SKM-1 treated with dmso at 0.1 percent for 144 hours (cell line): Measurements from ENCODE around the gene MRPS2.

ENCODE experiments used
- DNase-seq: peaks from one replicate; lab custom pipeline; 2025; ENCODE audit not compliant: unreplicated experiment; lab: John Stamatoyannopoulos, UW

The MRPS2 gene

GRCh38 chr9:135480071-135480939 lies 20.2 kb upstream of the MRPS2 start:
- DNase-seq: no peak

GRCh38 chr9:135480940-135481310 lies 19.6 kb upstream of the MRPS2 start:
- DNase-seq: no peak

- DNase-seq: no peak
Observed at GRCh38 chr9:135482015-135482754, 18.3 kb upstream of the MRPS2 start.

GRCh38 chr9:135484460-135485277 lies 15.8 kb upstream of the MRPS2 start:
- no peak for DNase-seq

- no peak for DNase-seq
Observed at GRCh38 chr9:135485385-135485784, 15.1 kb upstream of the MRPS2 start.

GRCh38 chr9:135485832-135486231 lies 14.7 kb upstream of the MRPS2 start:
- DNase-seq: no peak

GRCh38 chr9:135486267-135487065 lies 14.0 kb upstream of the MRPS2 start:
- no peak for DNase-seq

GRCh38 chr9:135487281-135488012 lies 13.0 kb upstream of the MRPS2 start:
- no peak for DNase-seq

GRCh38 chr9:135488013-135488330 lies 12.5 kb upstream of the MRPS2 start:
- DNase-seq: no peak

- no peak for DNase-seq
Observed at GRCh38 chr9:135488527-135488926, 12.0 kb upstream of the MRPS2 start.

- DNase-seq: no peak
Observed at GRCh38 chr9:135489188-135489906, 11.1 kb upstream of the MRPS2 start.

GRCh38 chr9:135490166-135490870 lies 10.2 kb upstream of the MRPS2 start:
- DNase-seq: no peak

GRCh38 chr9:135490980-135491464 lies 9.5 kb upstream of the MRPS2 start:
- no peak for DNase-seq

- DNase-seq: no peak
Observed at GRCh38 chr9:135491764-135492163, 8.7 kb upstream of the MRPS2 start.

- DNase-seq: no peak
Observed at GRCh38 chr9:135492886-135493669, 7.4 kb upstream of the MRPS2 start.

- no peak for DNase-seq
Observed at GRCh38 chr9:135494791-135495559, 5.5 kb upstream of the MRPS2 start.
